IMR-90 (cell line): ENCODE results near the gene RAB37. TPM values are rescaled to one million over a fixed set of nuclear protein-coding genes. Genes with fewer than 3 reads are reported as not detected.

Experiments used
- ATAC-seq: fragments of 200-7000 bp; cut with Tn5 transposase; 2 replicates; pipeline ENCODE4 v1.9.1; 2020; ENCODE audit warnings: low read depth, mild to moderate bottlenecking, moderate library complexity
- BruUV-seq: library from RNA; stranded (reverse); fragments of 400-500 nt; replicated peaks from 2 replicates; lab custom pipeline; 2021; lab: Mats Ljungman, UMichigan
- CTCF ChIA-PET: fragments of 300-600 bp; formaldehyde crosslinking; extraction: SDS; loops from one replicate; lab custom pipeline; 2021; ENCODE audit warnings: antibody characterized with exemption; lab: Yijun Ruan, JAX
- POLR2A ChIA-PET: fragments of 300-600 bp; sonication (Branson Sonifier 250); formaldehyde crosslinking; loops from one replicate; lab custom pipeline; 2022; ENCODE audit warnings: antibody characterized with exemption; ENCODE audit not compliant: unreplicated experiment; lab: Charles Lee
- DNase-seq: peaks from one replicate; pipeline ENCODE4 v3.0.0; 2013
- H2AFZ ChIP-seq: replicated peaks from 2 replicates; pipeline ENCODE3; 2013; ENCODE audit warnings: low read length, mild to moderate bottlenecking; ENCODE audit not compliant: poor library complexity
- H2AK5ac ChIP-seq: 2 replicates; pipeline ENCODE4 v1.6.1; 2013; ENCODE audit warnings: low read depth, low read length, inconsistent platforms
- H2AK9ac ChIP-seq: replicated peaks from 2 replicates; pipeline ENCODE3; 2013; ENCODE audit warnings: mild to moderate bottlenecking, low read depth, low read length, moderate library complexity; ENCODE audit not compliant: poor library complexity
- H2BK120ac ChIP-seq: 2 replicates; pipeline ENCODE4 v1.6.1; 2013; ENCODE audit warnings: low read depth, low read length, inconsistent platforms
- H2BK15ac ChIP-seq: 3 replicates; pipeline ENCODE4 v1.6.1; 2013; ENCODE audit warnings: low read depth, low read length, inconsistent platforms
- H2BK20ac ChIP-seq: 2 replicates; pipeline ENCODE4 v1.6.1; 2013; ENCODE audit warnings: low read depth, mild to moderate bottlenecking, inconsistent platforms, low read length, moderate library complexity
- H2BK5ac ChIP-seq: 2 replicates; pipeline ENCODE4 v1.6.1; 2013; ENCODE audit warnings: mild to moderate bottlenecking, low read depth, low read length, inconsistent platforms; ENCODE audit not compliant: poor library complexity, severe bottlenecking
- H3K14ac ChIP-seq: replicated peaks from 2 replicates; pipeline ENCODE4 v1.6.1; 2013; ENCODE audit warnings: low read depth, low read length, inconsistent platforms
- H3K18ac ChIP-seq: 2 replicates; pipeline ENCODE4 v1.6.1; 2013; ENCODE audit warnings: low read depth, low read length, control low read depth
- H3K23ac ChIP-seq: 2 replicates; pipeline ENCODE4 v1.6.1; 2013; ENCODE audit warnings: low read depth, low read length, inconsistent platforms
- H3K27ac ChIP-seq: 2 replicates; pipeline ENCODE4 v1.5.1; 2013; ENCODE audit warnings: mild to moderate bottlenecking, control low read depth, low read length; ENCODE audit not compliant: insufficient read depth
- H3K27me3 ChIP-seq: 2 replicates; pipeline ENCODE4 v1.6.1; 2013; ENCODE audit warnings: low read length; ENCODE audit not compliant: control insufficient read depth, insufficient read depth
- H3K36me3 ChIP-seq: 2 replicates; pipeline ENCODE4 v1.6.1; 2013; ENCODE audit warnings: low read length, mixed read lengths; ENCODE audit not compliant: control insufficient read depth, insufficient read depth
- H3K4ac ChIP-seq: 2 replicates; pipeline ENCODE4 v1.6.1; 2013; ENCODE audit warnings: low read depth, low read length, inconsistent platforms
- H3K4me1 ChIP-seq: 2 replicates; pipeline ENCODE4 v1.6.1; 2013; ENCODE audit warnings: low read length, mixed read lengths; ENCODE audit not compliant: control insufficient read depth, insufficient read depth
- H3K4me2 ChIP-seq: 2 replicates; pipeline ENCODE4 v1.6.1; 2013; ENCODE audit warnings: low read depth, mild to moderate bottlenecking, control low read depth, low read length, moderate library complexity
- H3K4me3 ChIP-seq: 2 replicates; pipeline ENCODE4 v1.5.1; 2013; ENCODE audit warnings: low read depth, mild to moderate bottlenecking, control low read depth, low read length, moderate library complexity; ENCODE audit not compliant: insufficient read depth
- H3K56ac ChIP-seq: 2 replicates; pipeline ENCODE4 v1.6.1; 2013; ENCODE audit warnings: low read length, inconsistent platforms; ENCODE audit not compliant: insufficient read depth; ENCODE audit errors: extremely low read depth
- H3K79me1 ChIP-seq, 2 experiments: 2 replicates each; pipeline ENCODE4 v1.6.1; 2013; ENCODE audit warnings: low read length in 2 of 2, inconsistent platforms in 1 of 2, low read depth in 1 of 2
- H3K9ac ChIP-seq: 2 replicates; pipeline ENCODE4 v1.6.1; 2013; ENCODE audit warnings: low read depth, low read length, control low read depth
- H3K9me1 ChIP-seq: 2 replicates; pipeline ENCODE4 v1.6.1; 2013; ENCODE audit warnings: low read length, inconsistent platforms; ENCODE audit not compliant: insufficient read depth
- H3K9me3 ChIP-seq: 2 replicates; pipeline ENCODE4 v1.6.1; 2013; ENCODE audit warnings: low read length; ENCODE audit not compliant: control insufficient read depth, insufficient read depth
- H4K20me1 ChIP-seq: 2 replicates; pipeline ENCODE4 v1.6.1; 2013; ENCODE audit warnings: low read length, inconsistent platforms; ENCODE audit not compliant: insufficient read depth
- H4K5ac ChIP-seq: 2 replicates; pipeline ENCODE4 v1.6.1; 2013; ENCODE audit warnings: mild to moderate bottlenecking, low read depth, low read length, control low read depth
- H4K8ac ChIP-seq, 2 experiments: 2 replicates each; pipeline ENCODE4 v1.6.1; 2013; ENCODE audit warnings: low read depth in 2 of 2, low read length in 2 of 2, control low read depth in 1 of 2, inconsistent platforms in 1 of 2
- H4K91ac ChIP-seq: 2 replicates; pipeline ENCODE4 v1.6.1; 2013; ENCODE audit warnings: low read depth, low read length, inconsistent platforms; ENCODE audit not compliant: insufficient read depth
- BHLHE40 ChIP-seq: fragments of 150-350 bp; IDR thresholded peaks from 2 replicates; pipeline ENCODE4 v1.6.1; 2016; ENCODE audit warnings: mild to moderate bottlenecking, low read depth, low read length
- CEBPB ChIP-seq: IDR thresholded peaks from 2 replicates; pipeline ENCODE4 v1.6.1; 2012; ENCODE audit warnings: low read depth, low read length, improper control_type of control experiment
- CHD1 ChIP-seq: IDR thresholded peaks from 2 replicates; pipeline ENCODE4 v1.6.1; 2012; ENCODE audit warnings: low read depth, low read length, improper control_type of control experiment
- CTCF ChIP-seq: conservative IDR thresholded peaks from 2 replicates; pipeline ENCODE4 v1.5.1; 2012; ENCODE audit warnings: mild to moderate bottlenecking, low read depth, low read length, improper control_type of control experiment
- ELK1 ChIP-seq: fragments of 150-350 bp; IDR thresholded peaks from 2 replicates; pipeline ENCODE4 v1.6.1; 2016; ENCODE audit warnings: low read depth, mild to moderate bottlenecking, low read length, moderate library complexity, borderline replicate concordance
- FOS ChIP-seq: fragments of 150-350 bp; IDR thresholded peaks from 2 replicates; pipeline ENCODE4 v1.6.1; 2016; ENCODE audit warnings: low read depth, low read length
- MAZ ChIP-seq: IDR thresholded peaks from 2 replicates; pipeline ENCODE4 v1.6.1; 2012; ENCODE audit warnings: low read depth, mild to moderate bottlenecking, low read length, improper control_type of control experiment, moderate library complexity, borderline replicate concordance
- MXI1 ChIP-seq: IDR thresholded peaks from 2 replicates; pipeline ENCODE4 v1.6.1; 2012; ENCODE audit warnings: low read depth, mild to moderate bottlenecking, low read length, moderate library complexity, borderline replicate concordance
- NFE2L2 ChIP-seq: fragments of 150-350 bp; IDR thresholded peaks from 2 replicates; pipeline ENCODE4 v1.6.1; 2016; ENCODE audit warnings: low read depth, mild to moderate bottlenecking, low read length
- POLR2A ChIP-seq: IDR thresholded peaks from 2 replicates; pipeline ENCODE4 v1.6.1; 2012; ENCODE audit warnings: mild to moderate bottlenecking, low read depth, low read length
- RAD21 ChIP-seq: IDR thresholded peaks from 2 replicates; pipeline ENCODE4 v1.6.1; 2012; ENCODE audit warnings: low read length, improper control_type of control experiment
- RCOR1 ChIP-seq: IDR thresholded peaks from 2 replicates; pipeline ENCODE4 v1.6.1; 2012; ENCODE audit warnings: mild to moderate bottlenecking, low read length, improper control_type of control experiment; ENCODE audit not compliant: insufficient replicate concordance
- RFX5 ChIP-seq: IDR thresholded peaks from 2 replicates; pipeline ENCODE4 v1.8.0; 2012; ENCODE audit warnings: low read depth, mild to moderate bottlenecking, low read length, moderate library complexity
- SMC3 ChIP-seq: fragments of 150-350 bp; IDR thresholded peaks from 2 replicates; pipeline ENCODE4 v1.6.1; 2016; ENCODE audit warnings: low read depth, mild to moderate bottlenecking, antibody characterized with exemption, low read length, moderate library complexity
- USF2 ChIP-seq: fragments of 150-350 bp; IDR thresholded peaks from 2 replicates; pipeline ENCODE4 v1.6.1; 2017; ENCODE audit warnings: mild to moderate bottlenecking, antibody characterized with exemption, low read length, low read depth
- WGBS, 2 experiments: methylation state at CpG; one replicate each; pipeline versions ENCODE4 v1.1.5 to v1.1.7; 2013; ENCODE audit warnings: missing lambda C conversion rate in 2 of 2; ENCODE audit not compliant: insufficient read length in 1 of 2; ENCODE audit errors: extremely low coverage in 2 of 2; 5-methylcytosine and 5-hydroxymethylcytosine counted together
- dilution Hi-C: fragments of 300-500 bp; cut with HindIII; formaldehyde crosslinking; loops from one replicate; pipeline ENCODE4 v1.14.3; 2018; ENCODE audit warnings: low sequenced_read_pairs; ENCODE audit not compliant: unreplicated experiment
- in situ Hi-C: fragments of 300-500 bp; cut with MboI; formaldehyde crosslinking; loops from 3 replicates; pipeline ENCODE4 v1.14.3; 2019; ENCODE audit warnings: low sequenced_read_pairs, inconsistent platforms, mixed read lengths
- intact Hi-C: fragments of 100-400 bp; cut with micrococcal nuclease; formaldehyde crosslinking; loops from 2 replicates; pipeline ENCODE4 v1.10.0; 2022
- polyA plus RNA-seq, 3 experiments: library from polyadenylated mRNA; depleted of rRNA; stranded (reverse); fragments of >200 nt; gene quantifications; 2 replicates each; pipeline ENCODE4 v1.2.3, GENCODE V29; 2012; ENCODE audit warnings: low replicate concordance in 1 of 3
- total RNA-seq: library from RNA; depleted of rRNA; stranded (reverse); fragments of >200 nt; gene quantifications from 2 replicates; pipeline ENCODE4 v1.2.3, GENCODE V29; 2012

The RAB37 gene
- total and polyA plus RNA-seq, 2 of the 4 experiments (the other 2 are of a cell fraction) = 0.19 TPM; not detected in 1

- Histone ChIP-seq H3K27ac (no peak overlapping the region), H3K9ac (no peak overlapping the region), H3K14ac (no peak overlapping the region), H3K27me3 (peaks cover 37% of the 10 kb centered on the region), H3K4me3 (no peak overlapping the region), H3K4me2 (no peak overlapping the region), H3K56ac (no peak overlapping the region), H3K18ac (no peak overlapping the region), H4K91ac (no peak overlapping the region), H4K20me1 (no peaks in the 10 kb centered on the region), H2AFZ (no peak overlapping the region), H2AK5ac (no peak overlapping the region), H2BK5ac (no peak overlapping the region), H2AK9ac (no peak overlapping the region), H3K9me1 (0 out of 2 replicates have a peak, but pooled peaks cover 3% of the 10 kb centered on the region), H4K5ac (no peak overlapping the region), H3K4me1 (peaks cover 7% of the 10 kb centered on the region; the same call in 1 of the 2 replicates), H3K4ac (no peak overlapping the region), H3K23ac (no peak overlapping the region), H2BK120ac (no peak overlapping the region), H2BK15ac (no peak overlapping the region), H4K8ac (no peak overlapping the region), H2BK20ac (no peak overlapping the region), H3K79me1 (no peaks in the 10 kb centered on the region), H3K9me3 (no peaks in the 10 kb centered on the region), H3K36me3 (no peaks in the 10 kb centered on the region)
- ATAC-seq (no peak), DNase-seq (no peak)
- in situ Hi-C loops (loop anchor here (5.0 to 10.0 kb wide), 2 partner anchors 126 to 214 kb away; no protein-coding TSS in a partner anchor), intact Hi-C loops (no loop called here), dilution Hi-C loops (no loop called here)
- ChIA-PET POLR2A (no interaction called here), CTCF (no interaction called here)
- WGBS, 2 experiments = 82% methylated on average over 7 of the region's 17 CpGs; no CpG with 5 or more reads in 1 of the 2 experiments
- BruUV-seq = no TSS peak
- TF ChIP-seq NFE2L2 = no peak
- no peak for TF ChIP-seq CHD1
- TF ChIP-seq CTCF = no peak
- no peak for TF ChIP-seq USF2
- no peak for TF ChIP-seq RCOR1
- no peak for TF ChIP-seq MXI1
- TF ChIP-seq CEBPB = no peak
- TF ChIP-seq POLR2A = no peak
- no peak for TF ChIP-seq FOS
- no peak for TF ChIP-seq RAD21
- TF ChIP-seq BHLHE40 = no peak
- no peak for TF ChIP-seq ELK1
- TF ChIP-seq SMC3 = no peak
- no peak for TF ChIP-seq RFX5
- no peak for TF ChIP-seq MAZ
Observed at GRCh38 chr17:74740641-74741387, 3.8 kb downstream of the RAB37 start.
